IgD-negative memory B cell (primary cell): Measurements from ENCODE around the gene SOX5. TPM values are rescaled to one million over a fixed set of nuclear protein-coding genes. Genes with fewer than 3 reads are reported as not detected.

Experiments
- H3K27ac Mint-ChIP-seq, 3 donors: one replicate each; pipeline ENCODE4 v1.8.0; 2020 to 2022; ENCODE audit warnings: mild to moderate bottlenecking in 3 of 3, mixed read lengths in 3 of 3, moderate library complexity in 1 of 3
- H3K27me3 Mint-ChIP-seq: one replicate; pipeline ENCODE4 v1.8.0; 2021; ENCODE audit warnings: mixed read lengths
- H3K36me3 Mint-ChIP-seq: one replicate; pipeline ENCODE4 v1.8.0; 2020; ENCODE audit warnings: mild to moderate bottlenecking, mixed read lengths
- H3K4me1 Mint-ChIP-seq, 3 donors: one replicate each; pipeline ENCODE4 v1.8.0; 2020 to 2022; ENCODE audit warnings: mixed read lengths in 3 of 3, mild to moderate bottlenecking in 1 of 3
- H3K4me3 Mint-ChIP-seq, 4 donors: one replicate each; pipeline ENCODE4 v1.8.0; 2020 to 2022; ENCODE audit warnings: mild to moderate bottlenecking in 4 of 4, mixed read lengths in 4 of 4, moderate library complexity in 3 of 4
- H3K9me3 Mint-ChIP-seq, 3 donors: one replicate each; pipeline ENCODE4 v1.8.0; 2020 to 2021; ENCODE audit warnings: mixed read lengths in 3 of 3, mild to moderate bottlenecking in 1 of 3
- polyA plus RNA-seq: library from polyadenylated mRNA; unstranded; fragments of 300-500 nt; fragmentation: Illumina TruSeq; gene quantifications from one replicate; pipeline ENCODE4 v1.2.3, GENCODE V29; 2021

Gene SOX5
- polyA plus RNA-seq, 1 donor from 2014 or later, result 11.0 TPM

GRCh38 chr12:23931176-23931575 is 18.3 kb downstream of the SOX5 start:
- no peaks in the 10 kb centered on the region for H3K9me3 Mint-ChIP-seq
- no peak overlapping the region for H3K27ac Mint-ChIP-seq
- no peaks in the 10 kb centered on the region for H3K27me3 Mint-ChIP-seq
- no peak overlapping the region for H3K4me3 Mint-ChIP-seq
- H3K4me1 Mint-ChIP-seq, result peaks cover 0 to 1% (median 0%) of the 10 kb centered on the region in 3 donors
- H3K36me3 Mint-ChIP-seq, result no peaks in the 10 kb centered on the region

- Mint-ChIP-seq H3K4me1 (peaks cover 0 to 1% (median 0%) of the 10 kb centered on the region in 3 donors), H3K27ac (no peak overlapping the region), H3K4me3 (no peak overlapping the region), H3K36me3 (no peaks in the 10 kb centered on the region), H3K27me3 (no peaks in the 10 kb centered on the region), H3K9me3 (no peaks in the 10 kb centered on the region)
Measured at GRCh38 chr12:23930599-23930998, 18.9 kb downstream of the SOX5 start.

GRCh38 chr12:23929906-23930305 is 19.6 kb downstream of the SOX5 start:
- H3K4me3 Mint-ChIP-seq, result no peak overlapping the region
- peaks cover 0 to 1% (median 0%) of the 10 kb centered on the region in 3 donors for H3K4me1 Mint-ChIP-seq
- H3K36me3 Mint-ChIP-seq, result no peaks in the 10 kb centered on the region
- H3K27ac Mint-ChIP-seq, result no peak overlapping the region
- H3K27me3 Mint-ChIP-seq, result no peaks in the 10 kb centered on the region
- no peaks in the 10 kb centered on the region for H3K9me3 Mint-ChIP-seq

GRCh38 chr12:23927907-23928306 is 21.6 kb downstream of the SOX5 start:
- Mint-ChIP-seq H3K9me3 (no peaks in the 10 kb centered on the region), H3K36me3 (no peaks in the 10 kb centered on the region), H3K4me3 (no peak overlapping the region), H3K4me1 (peaks cover 0 to 1% (median 0%) of the 10 kb centered on the region in 3 donors), H3K27me3 (no peaks in the 10 kb centered on the region), H3K27ac (no peak overlapping the region)

- Mint-ChIP-seq H3K4me1 (peaks cover 0 to 9% (median 0%) of the 10 kb centered on the region in 3 donors), H3K27me3 (no peaks in the 10 kb centered on the region), H3K27ac (peak overlapping the region in 2 of 3 donors; percentile 2 to 18), H3K4me3 (peak overlapping the region in 1 of 4 donors; percentile 63), H3K36me3 (no peaks in the 10 kb centered on the region), H3K9me3 (no peaks in the 10 kb centered on the region)
Measured at GRCh38 chr12:23921099-23921856, 28.2 kb downstream of the SOX5 start.

- no peak overlapping the region for H3K27ac Mint-ChIP-seq
- H3K36me3 Mint-ChIP-seq, result peaks cover 2% of the 10 kb centered on the region
- peaks cover 0 to 4% (median 2%) of the 10 kb centered on the region in 3 donors for H3K4me1 Mint-ChIP-seq
- peaks cover 0 to 5% (median 0%) of the 10 kb centered on the region in 3 donors for H3K9me3 Mint-ChIP-seq
- no peaks in the 10 kb centered on the region for H3K27me3 Mint-ChIP-seq
- H3K4me3 Mint-ChIP-seq, result no peak overlapping the region
Measured at GRCh38 chr12:23911574-23911973, 37.9 kb downstream of the SOX5 start.

- H3K4me3 Mint-ChIP-seq, result no peak overlapping the region
- no peak overlapping the region for H3K27ac Mint-ChIP-seq
- H3K27me3 Mint-ChIP-seq, result no peaks in the 10 kb centered on the region
- peaks cover 0 to 5% (median 0%) of the 10 kb centered on the region in 3 donors for H3K9me3 Mint-ChIP-seq
- peaks cover 0 to 4% (median 2%) of the 10 kb centered on the region in 3 donors for H3K4me1 Mint-ChIP-seq
- peaks cover 2% of the 10 kb centered on the region for H3K36me3 Mint-ChIP-seq
Measured at GRCh38 chr12:23909551-23909950, 39.9 kb downstream of the SOX5 start.

GRCh38 chr12:23906329-23906728 is 43.1 kb downstream of the SOX5 start:
- H3K36me3 Mint-ChIP-seq, result peaks cover 2% of the 10 kb centered on the region
- no peaks in the 10 kb centered on the region for H3K27me3 Mint-ChIP-seq
- no peak overlapping the region for H3K4me3 Mint-ChIP-seq
- peaks cover 0 to 4% (median 2%) of the 10 kb centered on the region in 3 donors for H3K4me1 Mint-ChIP-seq
- H3K27ac Mint-ChIP-seq, result no peak overlapping the region
- H3K9me3 Mint-ChIP-seq, result peaks cover 0 to 2% (median 1%) of the 10 kb centered on the region in 3 donors

GRCh38 chr12:23899434-23899833 is 50.0 kb downstream of the SOX5 start:
- Mint-ChIP-seq H3K9me3 (peaks cover 0 to 3% (median 1%) of the 10 kb centered on the region in 3 donors), H3K4me3 (no peak overlapping the region), H3K27ac (no peak overlapping the region), H3K4me1 (no peaks in the 10 kb centered on the region), H3K36me3 (no peaks in the 10 kb centered on the region), H3K27me3 (no peaks in the 10 kb centered on the region)

- Mint-ChIP-seq H3K27ac (no peak overlapping the region), H3K9me3 (peaks cover 0 to 3% (median 1%) of the 10 kb centered on the region in 3 donors), H3K4me3 (no peak overlapping the region), H3K27me3 (no peaks in the 10 kb centered on the region), H3K4me1 (no peaks in the 10 kb centered on the region), H3K36me3 (no peaks in the 10 kb centered on the region)
Measured at GRCh38 chr12:23898121-23898520, 51.3 kb downstream of the SOX5 start.

GRCh38 chr12:23895792-23896218 is 53.7 kb downstream of the SOX5 start:
- no peak overlapping the region for H3K4me3 Mint-ChIP-seq
- H3K27ac Mint-ChIP-seq, result peak overlapping the region in 1 of 3 donors; percentile 39
- no peaks in the 10 kb centered on the region for H3K27me3 Mint-ChIP-seq
- H3K9me3 Mint-ChIP-seq, result no peaks in the 10 kb centered on the region
- peaks cover 6 to 7% (median 6%) of the 10 kb centered on the region in 3 donors for H3K4me1 Mint-ChIP-seq
- H3K36me3 Mint-ChIP-seq, result no peaks in the 10 kb centered on the region

- Mint-ChIP-seq H3K27ac (no peak overlapping the region), H3K36me3 (peaks cover 1% of the 10 kb centered on the region), H3K9me3 (no peaks in the 10 kb centered on the region), H3K27me3 (no peaks in the 10 kb centered on the region), H3K4me1 (peaks cover 7 to 11% (median 9%) of the 10 kb centered on the region in 3 donors), H3K4me3 (no peak overlapping the region)
Measured at GRCh38 chr12:23893611-23894010, 55.9 kb downstream of the SOX5 start.

- Mint-ChIP-seq H3K4me3 (no peak overlapping the region), H3K9me3 (no peaks in the 10 kb centered on the region), H3K36me3 (peaks cover 1% of the 10 kb centered on the region), H3K27ac (no peak overlapping the region), H3K27me3 (no peaks in the 10 kb centered on the region), H3K4me1 (peaks cover 7 to 14% (median 12%) of the 10 kb centered on the region in 3 donors)
Measured at GRCh38 chr12:23891115-23891514, 58.4 kb downstream of the SOX5 start.

GRCh38 chr12:23889069-23889440 is 60.4 kb downstream of the SOX5 start:
- Mint-ChIP-seq H3K27me3 (no peaks in the 10 kb centered on the region), H3K27ac (no peak overlapping the region), H3K9me3 (no peaks in the 10 kb centered on the region), H3K4me1 (peaks cover 7 to 14% (median 12%) of the 10 kb centered on the region in 3 donors), H3K36me3 (peaks cover 1% of the 10 kb centered on the region), H3K4me3 (no peak overlapping the region)

GRCh38 chr12:23888396-23889068 is 60.9 kb downstream of the SOX5 start:
- H3K27me3 Mint-ChIP-seq, result no peaks in the 10 kb centered on the region
- peaks cover 7 to 14% (median 12%) of the 10 kb centered on the region in 3 donors for H3K4me1 Mint-ChIP-seq
- H3K9me3 Mint-ChIP-seq, result no peaks in the 10 kb centered on the region
- H3K4me3 Mint-ChIP-seq, result no peak overlapping the region
- H3K36me3 Mint-ChIP-seq, result peaks cover 1% of the 10 kb centered on the region
- no peak overlapping the region for H3K27ac Mint-ChIP-seq
